ENCODE data around the gene CAD.

The CAD gene

DNA sequence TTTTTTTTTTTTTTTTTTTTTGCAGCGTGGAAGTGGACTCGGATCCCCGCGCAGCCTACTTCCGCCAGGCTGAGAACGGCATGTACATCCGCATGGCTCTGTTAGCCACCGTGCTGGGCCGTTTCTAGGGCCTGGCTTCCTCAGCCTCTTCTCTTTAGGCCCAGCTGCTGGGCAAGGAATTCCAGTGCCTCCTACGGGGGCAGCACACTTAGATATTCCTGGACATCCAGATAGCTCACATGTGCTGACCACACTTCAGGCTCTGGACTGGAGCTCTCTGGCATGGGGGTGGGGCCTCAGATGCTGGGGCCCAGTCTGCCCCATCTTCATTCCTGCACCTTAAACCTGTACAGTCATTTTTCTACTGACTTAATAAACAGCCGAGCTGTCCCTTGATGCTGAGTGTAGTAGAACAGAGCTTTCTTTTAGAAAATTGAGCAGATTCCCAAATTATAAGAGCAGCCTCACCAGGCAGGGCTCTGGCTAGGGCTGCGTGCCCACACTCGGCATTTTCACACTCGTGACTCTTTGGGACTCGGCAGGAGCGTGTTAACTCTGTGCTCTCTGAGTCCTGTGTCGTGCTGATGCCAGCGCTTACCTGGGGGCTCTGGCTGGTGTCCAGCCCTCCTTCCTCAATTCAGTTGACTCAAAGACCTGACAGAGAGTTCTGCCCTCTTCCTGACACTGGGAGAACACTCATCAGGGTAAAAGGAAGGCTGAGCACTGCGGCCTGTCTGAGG lies 26.4 kb downstream of the CAD start:
- H3K27ac ChIP-seq: no peak overlapping the region
- TF ChIP-seq, protein P1, sequence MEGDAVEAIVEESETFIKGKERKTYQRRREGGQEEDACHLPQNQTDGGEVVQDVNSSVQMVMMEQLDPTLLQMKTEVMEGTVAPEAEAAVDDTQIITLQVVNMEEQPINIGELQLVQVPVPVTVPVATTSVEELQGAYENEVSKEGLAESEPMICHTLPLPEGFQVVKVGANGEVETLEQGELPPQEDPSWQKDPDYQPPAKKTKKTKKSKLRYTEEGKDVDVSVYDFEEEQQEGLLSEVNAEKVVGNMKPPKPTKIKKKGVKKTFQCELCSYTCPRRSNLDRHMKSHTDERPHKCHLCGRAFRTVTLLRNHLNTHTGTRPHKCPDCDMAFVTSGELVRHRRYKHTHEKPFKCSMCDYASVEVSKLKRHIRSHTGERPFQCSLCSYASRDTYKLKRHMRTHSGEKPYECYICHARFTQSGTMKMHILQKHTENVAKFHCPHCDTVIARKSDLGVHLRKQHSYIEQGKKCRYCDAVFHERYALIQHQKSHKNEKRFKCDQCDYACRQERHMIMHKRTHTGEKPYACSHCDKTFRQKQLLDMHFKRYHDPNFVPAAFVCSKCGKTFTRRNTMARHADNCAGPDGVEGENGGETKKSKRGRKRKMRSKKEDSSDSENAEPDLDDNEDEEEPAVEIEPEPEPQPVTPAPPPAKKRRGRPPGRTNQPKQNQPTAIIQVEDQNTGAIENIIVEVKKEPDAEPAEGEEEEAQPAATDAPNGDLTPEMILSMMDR (conservative IDR thresholded peaks at IDR 0.05; ENCODE audit: low read depth, low read length): no peak
- no peak overlapping the region for H3K4me2 ChIP-seq
- H4K20me1 ChIP-seq (ENCODE audit: insufficient read depth): no peaks in the 10 kb centered on the region
- no peaks in the 10 kb centered on the region for H3K4me1 ChIP-seq (ENCODE audit: low read depth, poor library complexity, severe bottlenecking)
- H3K79me2 ChIP-seq (ENCODE audit: insufficient read depth, low read depth): no peaks in the 10 kb centered on the region
- no peak overlapping the region for H3K9ac ChIP-seq
- peaks cover 7% of the 10 kb centered on the region; the same call in 1 of the 2 replicates for H3K36me3 ChIP-seq (ENCODE audit: insufficient read depth)
- no peak overlapping the region for H2AFZ ChIP-seq (ENCODE audit: low read depth)
- no peaks in the 10 kb centered on the region; the same call in 1 of the 2 replicates for H3K27me3 ChIP-seq (ENCODE audit: insufficient read depth, low read depth)
- H3K4me3 ChIP-seq (IDR thresholded peaks at IDR 0.05; ENCODE audit: insufficient read depth, low read depth, low read length): no peak overlapping the region

DNA sequence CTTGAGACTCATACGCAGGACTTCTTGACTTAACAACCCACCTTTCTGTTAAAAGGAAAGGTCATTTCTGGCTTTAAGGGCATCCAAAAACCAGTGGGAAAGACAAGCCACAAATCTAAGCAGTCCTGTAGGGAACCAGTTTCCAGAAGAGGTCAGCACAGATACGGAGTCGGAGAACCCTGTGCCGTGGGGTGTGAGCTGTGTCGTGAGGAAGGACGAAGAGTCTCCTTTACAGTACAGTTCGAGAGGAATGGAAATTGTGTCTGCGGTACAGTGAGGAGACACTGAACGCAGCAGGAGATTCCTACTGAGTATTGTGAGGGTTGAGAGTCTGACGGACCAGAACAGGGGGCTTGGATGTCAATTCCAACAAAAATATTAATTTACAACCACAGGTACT lies 27.9 kb downstream of the CAD start:
- no peak overlapping the region for H3K4me3 ChIP-seq (IDR thresholded peaks at IDR 0.05; ENCODE audit: insufficient read depth, low read depth, low read length)
- no peak overlapping the region for H3K27ac ChIP-seq
- H3K4me2 ChIP-seq: no peak overlapping the region
- no peaks in the 10 kb centered on the region for H4K20me1 ChIP-seq (ENCODE audit: insufficient read depth)
- H3K27me3 ChIP-seq (ENCODE audit: insufficient read depth, low read depth): no peaks in the 10 kb centered on the region; the same call in 1 of the 2 replicates
- H3K79me2 ChIP-seq (ENCODE audit: insufficient read depth, low read depth): no peaks in the 10 kb centered on the region
- no peak overlapping the region for H3K9ac ChIP-seq
- TF ChIP-seq, protein P1 (conservative IDR thresholded peaks at IDR 0.05; ENCODE audit: low read depth, low read length): no peak
- no peaks in the 10 kb centered on the region for H3K4me1 ChIP-seq (ENCODE audit: low read depth, poor library complexity, severe bottlenecking)
- peaks cover 7% of the 10 kb centered on the region; the same call in 1 of the 2 replicates for H3K36me3 ChIP-seq (ENCODE audit: insufficient read depth)
- no peak overlapping the region for H2AFZ ChIP-seq (ENCODE audit: low read depth)

DNA sequence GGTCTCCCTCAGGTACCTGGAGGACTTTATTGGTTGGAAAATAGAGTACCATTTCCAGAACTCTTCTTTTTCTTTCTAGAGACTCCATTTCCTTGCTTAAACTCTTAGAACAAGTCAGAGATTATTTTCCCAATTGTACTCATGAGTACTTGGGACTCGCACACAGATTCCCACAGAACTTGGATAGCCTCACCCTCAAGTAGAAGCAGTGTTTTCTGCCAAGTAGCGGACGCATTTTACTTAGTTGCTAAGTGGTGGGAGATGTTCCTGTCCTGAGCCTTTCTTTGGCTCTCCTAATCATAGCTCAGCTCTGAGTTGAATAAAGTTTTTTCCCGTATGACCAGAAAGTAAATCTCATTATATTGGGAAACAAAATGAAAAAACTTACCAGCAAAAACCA lies 28.5 kb downstream of the CAD start:
- Histone ChIP-seq H2AFZ (ENCODE audit: low read depth) (no peak overlapping the region), H3K4me1 (ENCODE audit: low read depth, poor library complexity, severe bottlenecking) (no peaks in the 10 kb centered on the region), H3K4me2 (no peak overlapping the region), H3K36me3 (ENCODE audit: insufficient read depth) (peaks cover 7% of the 10 kb centered on the region; the same call in 1 of the 2 replicates), H3K9ac (no peak overlapping the region), H3K4me3 (IDR thresholded peaks at IDR 0.05; ENCODE audit: insufficient read depth, low read depth, low read length) (no peak overlapping the region), H3K79me2 (ENCODE audit: insufficient read depth, low read depth) (no peaks in the 10 kb centered on the region), H3K27me3 (ENCODE audit: insufficient read depth, low read depth) (no peaks in the 10 kb centered on the region; the same call in 1 of the 2 replicates), H3K27ac (no peak overlapping the region), H4K20me1 (ENCODE audit: insufficient read depth) (no peaks in the 10 kb centered on the region)
- TF ChIP-seq, protein P1 (conservative IDR thresholded peaks at IDR 0.05; ENCODE audit: low read depth, low read length): no peak

DNA sequence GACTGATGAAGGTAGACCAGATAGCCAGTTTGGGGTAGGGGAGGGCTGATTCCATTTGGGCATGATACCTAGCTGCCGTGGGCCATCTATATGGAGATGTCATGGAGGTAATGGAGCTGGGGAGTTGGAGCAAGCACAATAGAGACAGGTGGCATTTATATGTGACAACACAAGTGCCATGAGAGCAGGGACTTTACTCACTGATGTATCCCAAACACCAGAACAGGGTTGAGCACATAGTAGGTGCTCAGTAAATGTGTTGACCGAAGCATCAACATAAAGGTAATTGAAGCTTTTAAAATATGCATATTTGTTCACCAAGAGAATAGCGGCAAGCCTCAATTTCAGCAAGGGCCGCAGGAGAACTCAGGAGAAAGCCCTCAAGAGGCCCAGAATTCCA lies 30.7 kb downstream of the CAD start:
- Histone ChIP-seq H3K36me3 (ENCODE audit: insufficient read depth) (no peaks in the 10 kb centered on the region; the same call in 1 of the 2 replicates), H3K4me1 (ENCODE audit: low read depth, poor library complexity, severe bottlenecking) (no peaks in the 10 kb centered on the region), H2AFZ (ENCODE audit: low read depth) (no peak overlapping the region), H3K27me3 (ENCODE audit: insufficient read depth, low read depth) (peaks cover 3% of the 10 kb centered on the region; the same call in 1 of the 2 replicates), H3K4me2 (no peak overlapping the region), H4K20me1 (ENCODE audit: insufficient read depth) (no peaks in the 10 kb centered on the region), H3K4me3 (IDR thresholded peaks at IDR 0.05; ENCODE audit: insufficient read depth, low read depth, low read length) (no peak overlapping the region), H3K27ac (no peak overlapping the region), H3K79me2 (ENCODE audit: insufficient read depth, low read depth) (no peaks in the 10 kb centered on the region), H3K9ac (no peak overlapping the region)
- TF ChIP-seq, protein P1 (conservative IDR thresholded peaks at IDR 0.05; ENCODE audit: low read depth, low read length): no peak

Measured in KMS-11 (cell line).